Measurements from ENCODE around the gene ARL9.
"Not testable (repeated sequence)": the region's sequence is repeated elsewhere in the genome, so short reads cannot be mapped to it uniquely, and the experiment has no call there.

The ARL9 gene

GRCh38 chr4:56505269-56506130, at the start of gene ARL9:
TSS of gene ARL9 (plus strand) at chr4:56505791. CDS start at chr4:56505863, 72 bp downstream.
- no peak for FAIRE-seq
- no peak for DNase-seq (ENCODE audit: insufficient read length, low spot score)

GRCh38 chr4:56460085-56460484, 45.5 kb upstream of the ARL9 start:
- DNase-seq (ENCODE audit: insufficient read length, low spot score): no peak
- no peak for FAIRE-seq

GRCh38 chr4:56462157-56462556, 43.4 kb upstream of the ARL9 start:
- no peak for DNase-seq (ENCODE audit: insufficient read length, low spot score)

GRCh38 chr4:56463711-56464110, 41.9 kb upstream of the ARL9 start:
- DNase-seq (ENCODE audit: insufficient read length, low spot score) (no peak), FAIRE-seq (no peak)

More at GRCh38 chr4:56462157-56462556, 43.4 kb upstream of the ARL9 start:
- no peak for FAIRE-seq

GRCh38 chr4:56464581-56464980, 41.0 kb upstream of the ARL9 start:
- no peak for FAIRE-seq

GRCh38 chr4:56465599-56466295, 39.8 kb upstream of the ARL9 start:
- FAIRE-seq: no peak

More at GRCh38 chr4:56464581-56464980, 41.0 kb upstream of the ARL9 start:
- no peak for DNase-seq (ENCODE audit: insufficient read length, low spot score)

GRCh38 chr4:56466296-56466761, 39.3 kb upstream of the ARL9 start:
- peak; percentile 51 for DNase-seq (ENCODE audit: insufficient read length, low spot score)
- FAIRE-seq: not testable (repeated sequence)

More at GRCh38 chr4:56465599-56466295, 39.8 kb upstream of the ARL9 start:
- no peak for DNase-seq (ENCODE audit: insufficient read length, low spot score)

GRCh38 chr4:56466910-56467283, 38.7 kb upstream of the ARL9 start:
- FAIRE-seq (no peak), DNase-seq (ENCODE audit: insufficient read length, low spot score) (peak; percentile 1)

- peak; percentile 79 for DNase-seq (ENCODE audit: insufficient read length, low spot score)
- no peak for FAIRE-seq
Measured at GRCh38 chr4:56467284-56468096, 38.1 kb upstream of the ARL9 start, which contains the start of gene SRP72. TSS of gene SRP72 (plus strand) at chr4:56467617. CDS start at chr4:56467636, 19 bp downstream.

GRCh38 chr4:56468097-56468422, 37.5 kb upstream of the ARL9 start:
- FAIRE-seq (no peak), DNase-seq (ENCODE audit: insufficient read length, low spot score) (peak; percentile 10)

GRCh38 chr4:56469489-56470210, 35.9 kb upstream of the ARL9 start:
- DNase-seq (ENCODE audit: insufficient read length, low spot score) (no peak), FAIRE-seq (no peak)

- no peak for FAIRE-seq
- DNase-seq (ENCODE audit: insufficient read length, low spot score): no peak
Measured at GRCh38 chr4:56475917-56476316, 29.7 kb upstream of the ARL9 start.

- FAIRE-seq: no peak
Measured at GRCh38 chr4:56477192-56477702, 28.3 kb upstream of the ARL9 start.

GRCh38 chr4:56480691-56481090, 24.9 kb upstream of the ARL9 start:
- no peak for FAIRE-seq

More at GRCh38 chr4:56477192-56477702, 28.3 kb upstream of the ARL9 start:
- no peak for DNase-seq (ENCODE audit: insufficient read length, low spot score)

GRCh38 chr4:56496241-56496640, 9.3 kb upstream of the ARL9 start:
- DNase-seq (ENCODE audit: insufficient read length, low spot score) (no peak), FAIRE-seq (no peak)

More at GRCh38 chr4:56480691-56481090, 24.9 kb upstream of the ARL9 start:
- DNase-seq (ENCODE audit: insufficient read length, low spot score): no peak

- DNase-seq (ENCODE audit: insufficient read length, low spot score): no peak
- FAIRE-seq: no peak
Measured at GRCh38 chr4:56511098-56511497, 5.5 kb downstream of the ARL9 start.

- DNase-seq (ENCODE audit: insufficient read length, low spot score) (no peak), FAIRE-seq (no peak)
Measured at GRCh38 chr4:56512166-56512565, 6.6 kb downstream of the ARL9 start.

- no peak for DNase-seq (ENCODE audit: insufficient read length, low spot score)
- FAIRE-seq: no peak
Measured at GRCh38 chr4:56513517-56513916, 7.9 kb downstream of the ARL9 start.

GRCh38 chr4:56530269-56531148, 24.9 kb downstream of the ARL9 start:
- FAIRE-seq (no peak), DNase-seq (ENCODE audit: insufficient read length, low spot score) (peak; percentile 65)
